Natural killer cell (primary cell): ENCODE results near the gene SH3PXD2A. TPM values are rescaled to one million over a fixed set of nuclear protein-coding genes. Genes with fewer than 3 reads are reported as not detected.

Source experiments
- ATAC-seq, 3 donors: fragments of 150-1000 bp in 2 of 3; fragments of 200-7000 bp in 1 of 3; cut with Tn5 transposase; 1 replicate in 1 of 3; 2 replicates in 2 of 3; pipeline ENCODE4 v1.10.0; 2021; ENCODE audit warnings: mild to moderate bottlenecking in 2 of 3, moderate library complexity in 2 of 3
- DNase-seq, 2 donors: peaks; one replicate each; pipeline versions ENCODE4 v3.0.0 to v3.0.0-alpha.2; 2013 to 2021; ENCODE audit warnings: mixed read lengths in 1 of 2
- H3K27ac ChIP-seq: one replicate; pipeline ENCODE4 v1.5.1; 2013; ENCODE audit warnings: mild to moderate bottlenecking, low read length
- H3K27me3 ChIP-seq: one replicate; pipeline ENCODE4 v1.6.1; 2013; ENCODE audit warnings: low read length; ENCODE audit not compliant: control insufficient read depth, insufficient read depth
- H3K36me3 ChIP-seq: one replicate; pipeline ENCODE4 v1.6.1; 2013; ENCODE audit warnings: low read length; ENCODE audit not compliant: control insufficient read depth, insufficient read depth
- H3K4me1 ChIP-seq: one replicate; pipeline ENCODE4 v1.6.1; 2013; ENCODE audit warnings: low read length; ENCODE audit not compliant: control insufficient read depth, insufficient read depth
- H3K4me3 ChIP-seq: one replicate; pipeline ENCODE4 v1.5.1; 2013; ENCODE audit warnings: low read length
- H3K9me3 ChIP-seq: one replicate; pipeline ENCODE4 v1.6.1; 2013; ENCODE audit warnings: low read length; ENCODE audit not compliant: control insufficient read depth, insufficient read depth
- H3K27ac Mint-ChIP-seq, 2 donors: one replicate each; pipeline ENCODE4 v1.8.0; 2022; ENCODE audit warnings: mild to moderate bottlenecking in 2 of 2, mixed read lengths in 2 of 2, moderate library complexity in 1 of 2
- H3K27me3 Mint-ChIP-seq, 2 donors: one replicate each; pipeline ENCODE4 v1.8.0; 2022; ENCODE audit warnings: low read depth in 2 of 2, mixed read lengths in 2 of 2
- H3K36me3 Mint-ChIP-seq: one replicate; pipeline ENCODE4 v1.8.0; 2022; ENCODE audit warnings: mixed read lengths
- H3K4me1 Mint-ChIP-seq, 2 donors: one replicate each; pipeline ENCODE4 v1.8.0; 2022; ENCODE audit warnings: mixed read lengths in 2 of 2
- H3K4me3 Mint-ChIP-seq: one replicate; pipeline ENCODE4 v1.8.0; 2022; ENCODE audit warnings: mild to moderate bottlenecking, moderate library complexity, mixed read lengths
- H3K9me3 Mint-ChIP-seq, 2 donors: one replicate each; pipeline ENCODE4 v1.8.0; 2022; ENCODE audit warnings: mixed read lengths in 2 of 2
- CTCF ChIP-seq: fragments of 200-600 bp; IDR thresholded peaks from one replicate; pipeline ENCODE4 v1.8.0; 2022; ENCODE audit warnings: antibody characterized with exemption
- WGBS: methylation state at CpG from one replicate; pipeline ENCODE4 v1.1.7; 2013; ENCODE audit warnings: missing lambda C conversion rate; ENCODE audit not compliant: insufficient coverage; 5-methylcytosine and 5-hydroxymethylcytosine counted together
- intact Hi-C: fragments of 100-400 bp; cut with micrococcal nuclease; formaldehyde crosslinking; loops from one replicate; pipeline ENCODE4 v1.14.2; 2022
- total RNA-seq, 4 donors: library from RNA; stranded (reverse); fragments of 120-200 nt in 1 of 4; gene quantifications; one replicate each; pipeline versions ENCODE4 v1.2.3 to v1.2.4, GENCODE V29; 2013 to 2022

SH3PXD2A gene
- total RNA-seq, 3 donors from 2014 or later (not counting 1 experiment from before 2014, with no cell fraction given): 3.3 to 7.0 (median 4.9) TPM

- DNase-seq (no peak), ATAC-seq (no peak)
- intact Hi-C loops: no loop called here
- no peak overlapping the region for H3K27ac ChIP-seq
- Mint-ChIP-seq H3K27ac (no peak overlapping the region), H3K4me3 (no peak overlapping the region), H3K36me3 (no peaks in the 10 kb centered on the region), H3K4me1 (peaks cover 12 to 19% of the 10 kb centered on the region in 2 donors), H3K27me3 (peaks cover 0 to 13% of the 10 kb centered on the region in 2 donors), H3K9me3 (no peaks in the 10 kb centered on the region)
- TF ChIP-seq CTCF: no peak
- H3K9me3 ChIP-seq: no peaks in the 10 kb centered on the region
- no peak overlapping the region for H3K4me3 ChIP-seq
- no peaks in the 10 kb centered on the region for H3K36me3 ChIP-seq
- H3K27me3 ChIP-seq: no peaks in the 10 kb centered on the region
- peaks cover 11% of the 10 kb centered on the region for H3K4me1 ChIP-seq
- WGBS: 88% methylated on average over 10 of the region's 10 CpGs
Measured at GRCh38 chr10:103671126-103671895, 184.1 kb downstream of the SH3PXD2A start.

- Histone ChIP-seq H3K4me1 (peaks cover 11% of the 10 kb centered on the region), H3K4me3 (no peak overlapping the region), H3K36me3 (no peaks in the 10 kb centered on the region), H3K27me3 (no peaks in the 10 kb centered on the region), H3K9me3 (no peaks in the 10 kb centered on the region), H3K27ac (no peak overlapping the region)
- DNase-seq (no peak), ATAC-seq (no peak)
- WGBS: 88% methylated on average over 2 of the region's 2 CpGs
- Mint-ChIP-seq H3K36me3 (no peaks in the 10 kb centered on the region), H3K27ac (no peak overlapping the region), H3K9me3 (no peaks in the 10 kb centered on the region), H3K27me3 (peaks cover 0 to 13% of the 10 kb centered on the region in 2 donors), H3K4me3 (no peak overlapping the region), H3K4me1 (peaks cover 14 to 26% of the 10 kb centered on the region in 2 donors)
- intact Hi-C loops: no loop called here
- no peak for TF ChIP-seq CTCF
Measured at GRCh38 chr10:103669944-103670343, 185.4 kb downstream of the SH3PXD2A start.

- intact Hi-C loops: no loop called here
- 81% methylated on average over 6 of the region's 6 CpGs for WGBS
- DNase-seq: no peak
- Histone ChIP-seq H3K4me3 (no peak overlapping the region), H3K36me3 (no peaks in the 10 kb centered on the region), H3K27ac (no peak overlapping the region), H3K4me1 (peaks cover 11% of the 10 kb centered on the region), H3K27me3 (no peaks in the 10 kb centered on the region), H3K9me3 (no peaks in the 10 kb centered on the region)
- H3K27ac Mint-ChIP-seq: no peak overlapping the region
- H3K9me3 Mint-ChIP-seq: no peaks in the 10 kb centered on the region
- no peak for TF ChIP-seq CTCF
- H3K4me3 Mint-ChIP-seq: peak overlapping the region; percentile 2
- ATAC-seq: no peak
- peaks cover 17 to 30% of the 10 kb centered on the region in 2 donors for H3K4me1 Mint-ChIP-seq
- H3K27me3 Mint-ChIP-seq: peaks cover 0 to 13% of the 10 kb centered on the region in 2 donors
- no peaks in the 10 kb centered on the region for H3K36me3 Mint-ChIP-seq
Measured at GRCh38 chr10:103669243-103669929, 186.0 kb downstream of the SH3PXD2A start.
